Measurements from ENCODE around the gene AGTRAP.

DNA sequence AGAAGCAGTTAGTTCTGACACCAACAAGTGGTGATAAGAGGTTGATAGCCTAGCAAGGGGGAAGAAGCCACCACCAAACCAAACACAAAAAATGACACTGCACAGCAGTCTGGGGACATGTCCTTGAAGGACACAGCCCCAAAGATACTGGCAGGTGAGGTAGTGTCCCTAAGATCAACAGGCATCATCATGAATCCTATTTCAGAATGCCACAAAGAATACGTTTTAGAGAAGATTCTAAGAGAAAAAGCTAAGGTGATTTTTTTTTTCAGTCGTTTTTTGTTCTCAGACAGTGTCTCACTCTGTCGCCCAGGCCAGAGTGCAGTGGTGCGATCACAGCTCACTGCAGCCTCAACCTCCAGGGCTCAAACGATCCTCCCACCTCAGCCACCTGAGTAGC is 50.2 kb downstream of the AGTRAP start:
- TF ChIP-seq, protein P1, sequence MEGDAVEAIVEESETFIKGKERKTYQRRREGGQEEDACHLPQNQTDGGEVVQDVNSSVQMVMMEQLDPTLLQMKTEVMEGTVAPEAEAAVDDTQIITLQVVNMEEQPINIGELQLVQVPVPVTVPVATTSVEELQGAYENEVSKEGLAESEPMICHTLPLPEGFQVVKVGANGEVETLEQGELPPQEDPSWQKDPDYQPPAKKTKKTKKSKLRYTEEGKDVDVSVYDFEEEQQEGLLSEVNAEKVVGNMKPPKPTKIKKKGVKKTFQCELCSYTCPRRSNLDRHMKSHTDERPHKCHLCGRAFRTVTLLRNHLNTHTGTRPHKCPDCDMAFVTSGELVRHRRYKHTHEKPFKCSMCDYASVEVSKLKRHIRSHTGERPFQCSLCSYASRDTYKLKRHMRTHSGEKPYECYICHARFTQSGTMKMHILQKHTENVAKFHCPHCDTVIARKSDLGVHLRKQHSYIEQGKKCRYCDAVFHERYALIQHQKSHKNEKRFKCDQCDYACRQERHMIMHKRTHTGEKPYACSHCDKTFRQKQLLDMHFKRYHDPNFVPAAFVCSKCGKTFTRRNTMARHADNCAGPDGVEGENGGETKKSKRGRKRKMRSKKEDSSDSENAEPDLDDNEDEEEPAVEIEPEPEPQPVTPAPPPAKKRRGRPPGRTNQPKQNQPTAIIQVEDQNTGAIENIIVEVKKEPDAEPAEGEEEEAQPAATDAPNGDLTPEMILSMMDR (IDR thresholded peaks at IDR 0.05), result no peak
- no peak for TF ChIP-seq POLR2A (IDR thresholded peaks at IDR 0.05)
